GM23338 (cell line): ENCODE results near the gene IZUMO1. TPM values are rescaled to one million over a fixed set of nuclear protein-coding genes. Genes with fewer than 3 reads are reported as not detected.

Experiments used
- ATAC-seq: fragments of 200-7000 bp; cut with Tn5 transposase; 3 replicates; pipeline ENCODE4 v1.9.1; 2020
- DNase-seq: peaks from one replicate; pipeline ENCODE4 v3.0.0-alpha.2; 2015; ENCODE audit warnings: low spot score
- H2AFZ ChIP-seq: fragments of 200-600 bp; sonication (generic); 2 replicates; pipeline ENCODE4 v1.8.0; 2016; ENCODE audit warnings: antibody characterized with exemption, mild to moderate bottlenecking, moderate library complexity
- H3F3A ChIP-seq: fragments of 200-600 bp; sonication (generic); replicated peaks from 2 replicates; pipeline ENCODE4 v1.8.0; 2017; ENCODE audit warnings: antibody characterized with exemption, mixed run types, low read depth
- H3K27ac ChIP-seq: fragments of 200-600 bp; sonication (generic); 2 replicates; pipeline ENCODE4 v1.6.1; 2016; ENCODE audit warnings: low read depth
- H3K27me3 ChIP-seq: fragments of 200-600 bp; sonication (generic); 2 replicates; pipeline ENCODE4 v1.8.0; 2016; ENCODE audit warnings: mild to moderate bottlenecking, mixed run types, moderate library complexity; ENCODE audit not compliant: insufficient read depth
- H3K36me3 ChIP-seq: fragments of 200-600 bp; sonication (generic); 2 replicates; pipeline ENCODE4 v1.8.0; 2016; ENCODE audit warnings: mild to moderate bottlenecking; ENCODE audit not compliant: insufficient read depth
- H3K4me1 ChIP-seq: fragments of 200-600 bp; sonication (generic); 2 replicates; pipeline ENCODE4 v1.8.0; 2016; ENCODE audit warnings: mild to moderate bottlenecking, moderate library complexity; ENCODE audit not compliant: insufficient read depth
- H3K4me2 ChIP-seq: fragments of 200-600 bp; sonication (generic); 2 replicates; pipeline ENCODE4 v1.7.1; 2017; ENCODE audit warnings: mixed run types
- H3K4me3 ChIP-seq: fragments of 200-600 bp; sonication (generic); 2 replicates; pipeline ENCODE4 v1.6.1; 2016; ENCODE audit warnings: mixed run types
- H3K79me2 ChIP-seq: fragments of 200-600 bp; sonication (generic); replicated peaks from 2 replicates; pipeline ENCODE4 v1.8.0; 2017; ENCODE audit warnings: mild to moderate bottlenecking; ENCODE audit not compliant: insufficient read depth
- H3K9me2 ChIP-seq: fragments of 200-600 bp; sonication (generic); 2 replicates; pipeline ENCODE4 v1.8.0; 2017; ENCODE audit not compliant: insufficient read depth
- H4K20me1 ChIP-seq: fragments of 200-600 bp; sonication (generic); replicated peaks from 2 replicates; pipeline ENCODE4 v1.8.0; 2017; ENCODE audit warnings: mild to moderate bottlenecking; ENCODE audit not compliant: insufficient read depth
- H3K27ac Mint-ChIP-seq: 2 replicates; pipeline ENCODE4 v1.8.0; 2020; ENCODE audit warnings: inconsistent platforms, mild to moderate bottlenecking, moderate library complexity, mixed read lengths
- H3K27me3 Mint-ChIP-seq: 3 replicates; pipeline ENCODE4 v1.8.0; 2022; ENCODE audit warnings: low read depth, mild to moderate bottlenecking, moderate library complexity, mixed read lengths, inconsistent platforms; ENCODE audit not compliant: insufficient read depth, poor library complexity
- H3K36me3 Mint-ChIP-seq: 3 replicates; pipeline ENCODE4 v1.8.0; 2021; ENCODE audit warnings: low read depth, mild to moderate bottlenecking, inconsistent platforms, moderate library complexity, mixed read lengths
- H3K4me1 Mint-ChIP-seq: 3 replicates; pipeline ENCODE4 v1.8.0; 2020; ENCODE audit warnings: mild to moderate bottlenecking, inconsistent platforms, mixed read lengths
- H3K4me3 Mint-ChIP-seq: 3 replicates; pipeline ENCODE4 v1.8.0; 2021; ENCODE audit warnings: moderate library complexity, mild to moderate bottlenecking, inconsistent platforms, mixed read lengths
- H3K9me3 Mint-ChIP-seq: 3 replicates; pipeline ENCODE4 v1.8.0; 2020; ENCODE audit warnings: moderate library complexity, mild to moderate bottlenecking, inconsistent platforms, mixed read lengths
- CREB1 ChIP-seq: fragments of 250-450 bp; sonication (Bioruptor Pico); IDR thresholded peaks from 2 replicates; pipeline ENCODE4 v1.5.0; 2020; ENCODE audit warnings: low read depth, mild to moderate bottlenecking, moderate library complexity
- ETS1 ChIP-seq: IDR thresholded peaks from 2 replicates; pipeline ENCODE4 v1.6.1; 2016; ENCODE audit warnings: antibody characterized with exemption
- EZH2 ChIP-seq: fragments of 200-600 bp; sonication (generic); IDR thresholded peaks from one replicate; pipeline ENCODE4 v1.8.0; 2017; ENCODE audit warnings: antibody characterized with exemption, mild to moderate bottlenecking, low read depth; ENCODE audit not compliant: unreplicated experiment
- EZH2phosphoT487 ChIP-seq: fragments of 200-600 bp; sonication (generic); IDR thresholded peaks from one replicate; pipeline ENCODE4 v1.8.1; 2018; ENCODE audit warnings: antibody characterized with exemption; ENCODE audit not compliant: unreplicated experiment
- JUNB ChIP-seq: IDR thresholded peaks from one replicate; pipeline ENCODE4 v1.6.1; 2016; ENCODE audit warnings: antibody characterized with exemption; ENCODE audit not compliant: unreplicated experiment
- NANOG ChIP-seq: IDR thresholded peaks from 2 replicates; pipeline ENCODE4 v1.6.1; 2016; ENCODE audit warnings: antibody characterized with exemption, borderline replicate concordance
- POLR2AphosphoS5 ChIP-seq: IDR thresholded peaks from 2 replicates; pipeline ENCODE4 v1.6.1; 2016; ENCODE audit warnings: antibody characterized with exemption, low read depth
- STAT1 ChIP-seq: IDR thresholded peaks from one replicate; pipeline ENCODE4 v1.6.1; 2016; ENCODE audit warnings: antibody characterized with exemption; ENCODE audit not compliant: unreplicated experiment
- ZNF114 ChIP-seq: fragments of 250-450 bp; sonication (Bioruptor Pico); IDR thresholded peaks from 2 replicates; pipeline ENCODE4 v1.5.0; 2020; ENCODE audit warnings: mild to moderate bottlenecking, moderate library complexity
- ZNF331 ChIP-seq: fragments of 250-450 bp; sonication (Bioruptor Pico); IDR thresholded peaks from 2 replicates; pipeline ENCODE4 v1.5.0; 2020; ENCODE audit warnings: low read depth, mild to moderate bottlenecking, moderate library complexity
- polyA plus RNA-seq: library from polyadenylated mRNA; unstranded; fragments of >200 nt; fragmentation: Nextera tagmentation; extraction: Ambion mirVana; gene quantifications from 2 replicates; pipeline ENCODE4 v1.2.1, GENCODE V29; 2016
- total RNA-seq: library from RNA; depleted of rRNA; stranded (reverse); fragments of >200 nt; shearing (Covaris generic); gene quantifications from 2 replicates; pipeline ENCODE4 v1.2.3, GENCODE V29; 2014
- TF ChIP-seq, protein P1 (sequence below), 2 experiments: fragments of 200-600 bp in 1 of 2; sonication (generic) in 1 of 2; conservative IDR thresholded peaks; 2 replicates each; pipeline versions ENCODE4 v1.5.1 to v1.6.1; 2016 to 2017; ENCODE audit warnings: antibody characterized with exemption in 2 of 2, low read depth in 2 of 2, mild to moderate bottlenecking in 2 of 2, moderate library complexity in 1 of 2
- TF ChIP-seq, protein P2 (sequence below): fragments of 250-450 bp; sonication (Bioruptor Pico); IDR thresholded peaks from 2 replicates; pipeline ENCODE4 v1.5.0; 2020; ENCODE audit warnings: mild to moderate bottlenecking, moderate library complexity
- TF ChIP-seq, protein P3 (sequence below): IDR thresholded peaks from one replicate; pipeline ENCODE4 v1.6.1; 2018; ENCODE audit warnings: antibody characterized with exemption; ENCODE audit not compliant: unreplicated experiment

IZUMO1 gene
- total and polyA plus RNA-seq, 2 experiments from 2014 or later: 1.2 to 3.5 TPM

DNA sequence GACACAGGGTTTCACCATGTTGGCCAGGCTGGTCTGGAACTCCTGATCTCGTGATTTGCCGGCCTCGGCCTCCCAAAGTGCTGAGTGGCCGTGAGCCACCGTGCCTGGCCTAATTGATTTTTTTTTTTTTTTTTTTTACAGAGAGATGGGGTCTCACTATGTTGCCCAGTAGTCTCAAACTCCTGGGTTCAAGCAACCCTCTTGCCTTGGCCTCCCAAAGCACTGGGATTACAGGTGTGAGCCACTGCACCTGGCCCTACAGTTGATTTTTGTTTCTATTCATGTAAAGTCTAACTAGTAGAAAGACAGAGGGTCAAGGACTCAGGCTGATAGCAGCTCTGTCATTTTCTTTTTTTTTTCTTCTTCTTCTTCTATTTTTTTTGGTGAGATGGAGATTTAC is 30.4 kb upstream of the IZUMO1 start:
- Mint-ChIP-seq H3K4me3 (no peak overlapping the region), H3K27me3 (peaks cover 6% of the 10 kb centered on the region), H3K4me1 (peaks cover 2% of the 10 kb centered on the region; the same call in 1 of the 3 replicates), H3K9me3 (no peaks in the 10 kb centered on the region; the same call in 2 of the 3 replicates), H3K36me3 (no peaks in the 10 kb centered on the region), H3K27ac (no peak overlapping the region)
- H3K4me3 ChIP-seq: no peak overlapping the region
- H3K36me3 ChIP-seq: no peaks in the 10 kb centered on the region
- no peaks in the 10 kb centered on the region for H4K20me1 ChIP-seq
- no peaks in the 10 kb centered on the region for H3K27me3 ChIP-seq
- H3K4me1 ChIP-seq: no peaks in the 10 kb centered on the region
- H3K4me2 ChIP-seq: no peak overlapping the region
- no peak for ATAC-seq
- no peaks in the 10 kb centered on the region for H3F3A ChIP-seq
- H3K79me2 ChIP-seq: no peaks in the 10 kb centered on the region
- DNase-seq: no peak
- no peaks in the 10 kb centered on the region for H3K9me2 ChIP-seq
- TF ChIP-seq ZNF331 (CRISPR knock-in tag): no peak
- TF ChIP-seq NANOG: no peak
- no peak for TF ChIP-seq EZH2
- TF ChIP-seq, protein P1, sequence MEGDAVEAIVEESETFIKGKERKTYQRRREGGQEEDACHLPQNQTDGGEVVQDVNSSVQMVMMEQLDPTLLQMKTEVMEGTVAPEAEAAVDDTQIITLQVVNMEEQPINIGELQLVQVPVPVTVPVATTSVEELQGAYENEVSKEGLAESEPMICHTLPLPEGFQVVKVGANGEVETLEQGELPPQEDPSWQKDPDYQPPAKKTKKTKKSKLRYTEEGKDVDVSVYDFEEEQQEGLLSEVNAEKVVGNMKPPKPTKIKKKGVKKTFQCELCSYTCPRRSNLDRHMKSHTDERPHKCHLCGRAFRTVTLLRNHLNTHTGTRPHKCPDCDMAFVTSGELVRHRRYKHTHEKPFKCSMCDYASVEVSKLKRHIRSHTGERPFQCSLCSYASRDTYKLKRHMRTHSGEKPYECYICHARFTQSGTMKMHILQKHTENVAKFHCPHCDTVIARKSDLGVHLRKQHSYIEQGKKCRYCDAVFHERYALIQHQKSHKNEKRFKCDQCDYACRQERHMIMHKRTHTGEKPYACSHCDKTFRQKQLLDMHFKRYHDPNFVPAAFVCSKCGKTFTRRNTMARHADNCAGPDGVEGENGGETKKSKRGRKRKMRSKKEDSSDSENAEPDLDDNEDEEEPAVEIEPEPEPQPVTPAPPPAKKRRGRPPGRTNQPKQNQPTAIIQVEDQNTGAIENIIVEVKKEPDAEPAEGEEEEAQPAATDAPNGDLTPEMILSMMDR (conservative IDR thresholded peaks at IDR 0.05; ENCODE audit: low read depth in 2 of 2): no peak
- TF ChIP-seq, protein P2, sequence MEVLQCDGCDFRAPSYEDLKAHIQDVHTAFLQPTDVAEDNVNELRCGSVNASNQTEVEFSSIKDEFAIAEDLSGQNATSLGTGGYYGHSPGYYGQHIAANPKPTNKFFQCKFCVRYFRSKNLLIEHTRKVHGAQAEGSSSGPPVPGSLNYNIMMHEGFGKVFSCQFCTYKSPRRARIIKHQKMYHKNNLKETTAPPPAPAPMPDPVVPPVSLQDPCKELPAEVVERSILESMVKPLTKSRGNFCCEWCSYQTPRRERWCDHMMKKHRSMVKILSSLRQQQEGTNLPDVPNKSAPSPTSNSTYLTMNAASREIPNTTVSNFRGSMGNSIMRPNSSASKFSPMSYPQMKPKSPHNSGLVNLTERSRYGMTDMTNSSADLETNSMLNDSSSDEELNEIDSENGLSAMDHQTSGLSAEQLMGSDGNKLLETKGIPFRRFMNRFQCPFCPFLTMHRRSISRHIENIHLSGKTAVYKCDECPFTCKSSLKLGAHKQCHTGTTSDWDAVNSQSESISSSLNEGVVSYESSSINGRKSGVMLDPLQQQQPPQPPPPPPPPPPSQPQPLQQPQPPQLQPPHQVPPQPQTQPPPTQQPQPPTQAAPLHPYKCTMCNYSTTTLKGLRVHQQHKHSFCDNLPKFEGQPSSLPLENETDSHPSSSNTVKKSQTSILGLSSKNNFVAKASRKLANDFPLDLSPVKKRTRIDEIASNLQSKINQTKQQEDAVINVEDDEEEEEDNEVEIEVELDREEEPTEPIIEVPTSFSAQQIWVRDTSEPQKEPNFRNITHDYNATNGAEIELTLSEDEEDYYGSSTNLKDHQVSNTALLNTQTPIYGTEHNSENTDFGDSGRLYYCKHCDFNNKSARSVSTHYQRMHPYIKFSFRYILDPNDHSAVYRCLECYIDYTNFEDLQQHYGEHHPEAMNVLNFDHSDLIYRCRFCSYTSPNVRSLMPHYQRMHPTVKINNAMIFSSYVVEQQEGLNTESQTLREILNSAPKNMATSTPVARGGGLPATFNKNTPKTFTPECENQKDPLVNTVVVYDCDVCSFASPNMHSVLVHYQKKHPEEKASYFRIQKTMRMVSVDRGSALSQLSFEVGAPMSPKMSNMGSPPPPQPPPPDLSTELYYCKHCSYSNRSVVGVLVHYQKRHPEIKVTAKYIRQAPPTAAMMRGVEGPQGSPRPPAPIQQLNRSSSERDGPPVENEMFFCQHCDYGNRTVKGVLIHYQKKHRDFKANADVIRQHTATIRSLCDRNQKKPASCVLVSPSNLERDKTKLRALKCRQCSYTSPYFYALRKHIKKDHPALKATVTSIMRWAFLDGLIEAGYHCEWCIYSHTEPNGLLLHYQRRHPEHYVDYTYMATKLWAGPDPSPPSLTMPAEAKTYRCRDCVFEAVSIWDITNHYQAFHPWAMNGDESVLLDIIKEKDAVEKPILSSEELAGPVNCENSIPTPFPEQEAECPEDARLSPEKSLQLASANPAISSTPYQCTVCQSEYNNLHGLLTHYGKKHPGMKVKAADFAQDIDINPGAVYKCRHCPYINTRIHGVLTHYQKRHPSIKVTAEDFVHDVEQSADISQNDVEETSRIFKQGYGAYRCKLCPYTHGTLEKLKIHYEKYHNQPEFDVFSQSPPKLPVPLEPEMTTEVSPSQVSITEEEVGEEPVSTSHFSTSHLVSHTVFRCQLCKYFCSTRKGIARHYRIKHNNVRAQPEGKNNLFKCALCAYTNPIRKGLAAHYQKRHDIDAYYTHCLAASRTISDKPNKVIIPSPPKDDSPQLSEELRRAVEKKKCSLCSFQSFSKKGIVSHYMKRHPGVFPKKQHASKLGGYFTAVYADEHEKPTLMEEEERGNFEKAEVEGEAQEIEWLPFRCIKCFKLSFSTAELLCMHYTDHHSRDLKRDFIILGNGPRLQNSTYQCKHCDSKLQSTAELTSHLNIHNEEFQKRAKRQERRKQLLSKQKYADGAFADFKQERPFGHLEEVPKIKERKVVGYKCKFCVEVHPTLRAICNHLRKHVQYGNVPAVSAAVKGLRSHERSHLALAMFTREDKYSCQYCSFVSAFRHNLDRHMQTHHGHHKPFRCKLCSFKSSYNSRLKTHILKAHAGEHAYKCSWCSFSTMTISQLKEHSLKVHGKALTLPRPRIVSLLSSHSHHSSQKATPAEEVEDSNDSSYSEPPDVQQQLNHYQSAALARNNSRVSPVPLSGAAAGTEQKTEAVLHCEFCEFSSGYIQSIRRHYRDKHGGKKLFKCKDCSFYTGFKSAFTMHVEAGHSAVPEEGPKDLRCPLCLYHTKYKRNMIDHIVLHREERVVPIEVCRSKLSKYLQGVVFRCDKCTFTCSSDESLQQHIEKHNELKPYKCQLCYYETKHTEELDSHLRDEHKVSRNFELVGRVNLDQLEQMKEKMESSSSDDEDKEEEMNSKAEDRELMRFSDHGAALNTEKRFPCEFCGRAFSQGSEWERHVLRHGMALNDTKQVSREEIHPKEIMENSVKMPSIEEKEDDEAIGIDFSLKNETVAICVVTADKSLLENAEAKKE (CRISPR knock-in tag): no peak
- TF ChIP-seq, protein P3, sequence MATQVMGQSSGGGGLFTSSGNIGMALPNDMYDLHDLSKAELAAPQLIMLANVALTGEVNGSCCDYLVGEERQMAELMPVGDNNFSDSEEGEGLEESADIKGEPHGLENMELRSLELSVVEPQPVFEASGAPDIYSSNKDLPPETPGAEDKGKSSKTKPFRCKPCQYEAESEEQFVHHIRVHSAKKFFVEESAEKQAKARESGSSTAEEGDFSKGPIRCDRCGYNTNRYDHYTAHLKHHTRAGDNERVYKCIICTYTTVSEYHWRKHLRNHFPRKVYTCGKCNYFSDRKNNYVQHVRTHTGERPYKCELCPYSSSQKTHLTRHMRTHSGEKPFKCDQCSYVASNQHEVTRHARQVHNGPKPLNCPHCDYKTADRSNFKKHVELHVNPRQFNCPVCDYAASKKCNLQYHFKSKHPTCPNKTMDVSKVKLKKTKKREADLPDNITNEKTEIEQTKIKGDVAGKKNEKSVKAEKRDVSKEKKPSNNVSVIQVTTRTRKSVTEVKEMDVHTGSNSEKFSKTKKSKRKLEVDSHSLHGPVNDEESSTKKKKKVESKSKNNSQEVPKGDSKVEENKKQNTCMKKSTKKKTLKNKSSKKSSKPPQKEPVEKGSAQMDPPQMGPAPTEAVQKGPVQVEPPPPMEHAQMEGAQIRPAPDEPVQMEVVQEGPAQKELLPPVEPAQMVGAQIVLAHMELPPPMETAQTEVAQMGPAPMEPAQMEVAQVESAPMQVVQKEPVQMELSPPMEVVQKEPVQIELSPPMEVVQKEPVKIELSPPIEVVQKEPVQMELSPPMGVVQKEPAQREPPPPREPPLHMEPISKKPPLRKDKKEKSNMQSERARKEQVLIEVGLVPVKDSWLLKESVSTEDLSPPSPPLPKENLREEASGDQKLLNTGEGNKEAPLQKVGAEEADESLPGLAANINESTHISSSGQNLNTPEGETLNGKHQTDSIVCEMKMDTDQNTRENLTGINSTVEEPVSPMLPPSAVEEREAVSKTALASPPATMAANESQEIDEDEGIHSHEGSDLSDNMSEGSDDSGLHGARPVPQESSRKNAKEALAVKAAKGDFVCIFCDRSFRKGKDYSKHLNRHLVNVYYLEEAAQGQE: no peak
- no peak for TF ChIP-seq ETS1
- no peak for TF ChIP-seq CREB1 (CRISPR knock-in tag)
- no peak for TF ChIP-seq JUNB
- no peak for TF ChIP-seq POLR2AphosphoS5
- no peak for TF ChIP-seq STAT1
- TF ChIP-seq ZNF114 (CRISPR knock-in tag): no peak
- no peak for TF ChIP-seq EZH2phosphoT487
- H3K27ac ChIP-seq: no peak overlapping the region
- H2AFZ ChIP-seq: no peak overlapping the region
